Fibroblast of gingiva (primary cell): ENCODE results near the gene TMEM123.
"Not testable (repeated sequence)": the region's sequence is repeated elsewhere in the genome, so short reads cannot be mapped to it uniquely, and the experiment has no call there.

Source experiments
- DNase-seq: peaks from one replicate; pipeline ENCODE4 v3.0.0-alpha.2; 2011; ENCODE audit warnings: low read depth

Gene TMEM123

GRCh38 chr11:102391549-102392237, 60.9 kb downstream of the TMEM123 start:
- DNase-seq: no peak

- DNase-seq: peak; percentile 62
These were observed 61.7 kb downstream of the TMEM123 start for GRCh38 chr11:102390667-102391465.

- no peak for DNase-seq
These were observed 63.3 kb downstream of the TMEM123 start for GRCh38 chr11:102389253-102389652.

- no peak for DNase-seq
These were observed 65.4 kb downstream of the TMEM123 start for GRCh38 chr11:102387043-102387781.

- no peak for DNase-seq
These were observed 66.3 kb downstream of the TMEM123 start for GRCh38 chr11:102386136-102386734.

- DNase-seq: no peak
These were observed 67.2 kb downstream of the TMEM123 start for GRCh38 chr11:102385085-102386007.

GRCh38 chr11:102384419-102385079, 68.0 kb downstream of the TMEM123 start:
- no peak for DNase-seq

GRCh38 chr11:102383839-102384238, 68.7 kb downstream of the TMEM123 start:
- no peak for DNase-seq

GRCh38 chr11:102382384-102382783, 70.2 kb downstream of the TMEM123 start:
- no peak for DNase-seq

- DNase-seq: no peak
These were observed 73.7 kb downstream of the TMEM123 start for GRCh38 chr11:102378818-102379217.

- DNase-seq: no peak
These were observed 74.7 kb downstream of the TMEM123 start for GRCh38 chr11:102377891-102378290.

- DNase-seq: no peak
These were observed 76.7 kb downstream of the TMEM123 start for GRCh38 chr11:102375720-102376399.

- not testable (repeated sequence) for DNase-seq
These were observed 77.7 kb downstream of the TMEM123 start for GRCh38 chr11:102374633-102375424.

GRCh38 chr11:102368472-102368871, 84.1 kb downstream of the TMEM123 start:
- no peak for DNase-seq

- peak; percentile 27 for DNase-seq
These were observed 85.2 kb downstream of the TMEM123 start for GRCh38 chr11:102367364-102367763.

GRCh38 chr11:102364991-102365390, 87.6 kb downstream of the TMEM123 start:
- no peak for DNase-seq

- no peak for DNase-seq
These were observed 91.2 kb downstream of the TMEM123 start for GRCh38 chr11:102361086-102362031.

GRCh38 chr11:102360681-102361080, 91.9 kb downstream of the TMEM123 start:
- DNase-seq: no peak
